Measurements from ENCODE around the gene KIAA1958.

GRCh38 chr9:112574008-112574407, 87.4 kb downstream of the KIAA1958 start:
- no peak for TF ChIP-seq CTCF (IDR thresholded peaks at IDR 0.05 in 8 of 11, conservative IDR thresholded peaks at IDR 0.05 in 3 of 11)
- TF ChIP-seq POLR2AphosphoS5 (IDR thresholded peaks at IDR 0.05): no peak
